ENCODE data around the gene DOK5.

DOK5 gene

DNA sequence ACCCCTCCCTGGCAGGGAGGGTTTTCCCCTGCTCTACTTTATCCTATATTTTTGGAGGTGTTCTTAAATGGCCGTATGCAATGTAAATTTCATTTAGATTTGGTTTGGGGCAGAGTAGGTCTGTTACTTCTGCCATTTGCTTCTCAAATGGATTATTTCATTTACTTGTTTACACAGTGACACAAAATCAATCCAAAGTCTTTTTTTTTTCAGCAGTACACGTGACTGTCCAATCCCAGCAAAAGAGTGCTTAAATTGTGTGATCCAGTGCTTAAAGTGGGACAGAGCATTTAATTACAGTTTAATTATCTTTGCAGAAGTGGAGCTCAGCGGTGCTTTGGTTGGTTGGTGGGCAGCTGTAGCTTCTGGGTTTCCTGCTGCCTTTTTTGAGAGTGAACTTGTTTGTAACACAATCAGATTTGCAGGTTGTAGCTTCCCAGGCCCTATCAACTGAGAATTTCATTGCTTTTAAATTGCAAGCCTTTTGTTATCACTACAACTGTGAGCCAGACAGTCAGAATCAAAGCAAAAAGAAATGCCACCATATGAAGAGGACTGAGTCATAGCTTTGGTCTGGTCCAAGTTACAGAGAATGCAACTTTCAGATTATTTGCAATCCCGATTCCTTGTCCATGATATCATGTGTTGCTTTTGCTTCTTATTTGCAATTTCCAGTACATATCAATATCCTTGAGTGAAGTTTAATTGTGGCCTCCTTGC is 216.9 kb downstream of the DOK5 start:
- no peaks in the 10 kb centered on the region for H3K27me3 ChIP-seq (ENCODE audit: insufficient read depth, low read length, poor library complexity, severe bottlenecking)
- H3F3A ChIP-seq (ENCODE audit: low read depth) = no peaks in the 10 kb centered on the region
- H3K79me2 ChIP-seq (ENCODE audit: insufficient read depth, low read length) = no peaks in the 10 kb centered on the region
- H3K36me3 ChIP-seq (ENCODE audit: insufficient read depth, low read length) = no peaks in the 10 kb centered on the region
- no peak overlapping the region for H3K4me2 ChIP-seq (ENCODE audit: low read depth, low read length, poor library complexity, severe bottlenecking)
- TF ChIP-seq EZH2phosphoT487 (IDR thresholded peaks at IDR 0.05; ENCODE audit: borderline replicate concordance) = no peak
- TF ChIP-seq, protein P1, sequence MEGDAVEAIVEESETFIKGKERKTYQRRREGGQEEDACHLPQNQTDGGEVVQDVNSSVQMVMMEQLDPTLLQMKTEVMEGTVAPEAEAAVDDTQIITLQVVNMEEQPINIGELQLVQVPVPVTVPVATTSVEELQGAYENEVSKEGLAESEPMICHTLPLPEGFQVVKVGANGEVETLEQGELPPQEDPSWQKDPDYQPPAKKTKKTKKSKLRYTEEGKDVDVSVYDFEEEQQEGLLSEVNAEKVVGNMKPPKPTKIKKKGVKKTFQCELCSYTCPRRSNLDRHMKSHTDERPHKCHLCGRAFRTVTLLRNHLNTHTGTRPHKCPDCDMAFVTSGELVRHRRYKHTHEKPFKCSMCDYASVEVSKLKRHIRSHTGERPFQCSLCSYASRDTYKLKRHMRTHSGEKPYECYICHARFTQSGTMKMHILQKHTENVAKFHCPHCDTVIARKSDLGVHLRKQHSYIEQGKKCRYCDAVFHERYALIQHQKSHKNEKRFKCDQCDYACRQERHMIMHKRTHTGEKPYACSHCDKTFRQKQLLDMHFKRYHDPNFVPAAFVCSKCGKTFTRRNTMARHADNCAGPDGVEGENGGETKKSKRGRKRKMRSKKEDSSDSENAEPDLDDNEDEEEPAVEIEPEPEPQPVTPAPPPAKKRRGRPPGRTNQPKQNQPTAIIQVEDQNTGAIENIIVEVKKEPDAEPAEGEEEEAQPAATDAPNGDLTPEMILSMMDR (conservative IDR thresholded peaks at IDR 0.05; ENCODE audit: low read length) = no peak
- H3K9me3 ChIP-seq (ENCODE audit: insufficient read depth, low read depth, low read length) = no peaks in the 10 kb centered on the region
- no peaks in the 10 kb centered on the region for H3K4me1 ChIP-seq (ENCODE audit: insufficient read depth, low read length, poor library complexity, severe bottlenecking)
- no peaks in the 10 kb centered on the region for H3K9me2 ChIP-seq (replicated peaks; ENCODE audit: low read depth, low read length)
- no peak overlapping the region for H3K9ac ChIP-seq (ENCODE audit: low read depth, low read length, poor library complexity, severe bottlenecking)
- no peak overlapping the region for H3K4me3 ChIP-seq (ENCODE audit: low read length, poor library complexity, severe bottlenecking)
- no peaks in the 10 kb centered on the region for H4K20me1 ChIP-seq (ENCODE audit: insufficient read depth, low read length, poor library complexity, severe bottlenecking)
- H2AFZ ChIP-seq (ENCODE audit: low read length) = no peak overlapping the region

DNA sequence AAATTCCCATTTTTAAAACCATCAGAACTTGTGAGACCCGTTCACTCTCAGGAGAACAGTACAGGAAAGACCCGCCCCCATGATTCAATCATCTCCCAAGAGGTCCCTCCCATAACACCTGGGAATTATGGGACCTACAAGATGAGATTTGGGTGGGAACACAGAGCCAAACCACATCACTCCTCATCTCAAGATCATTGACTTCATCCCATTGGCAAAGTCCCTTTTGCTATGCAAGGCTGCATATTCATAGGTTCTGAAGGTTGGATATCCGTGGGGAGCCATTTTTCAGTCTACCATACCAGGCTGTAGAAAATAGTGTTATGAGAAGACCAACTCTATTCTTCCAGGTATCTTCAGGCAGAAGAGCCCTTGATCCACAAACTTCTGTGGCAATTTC is 219.1 kb downstream of the DOK5 start:
- Histone ChIP-seq H3K4me2 (ENCODE audit: low read depth, low read length, poor library complexity, severe bottlenecking) (no peak overlapping the region), H3K9me3 (ENCODE audit: insufficient read depth, low read depth, low read length) (no peaks in the 10 kb centered on the region), H2AFZ (ENCODE audit: low read length) (no peak overlapping the region), H4K20me1 (ENCODE audit: insufficient read depth, low read length, poor library complexity, severe bottlenecking) (no peaks in the 10 kb centered on the region), H3K27me3 (ENCODE audit: insufficient read depth, low read length, poor library complexity, severe bottlenecking) (no peaks in the 10 kb centered on the region), H3K79me2 (ENCODE audit: insufficient read depth, low read length) (no peaks in the 10 kb centered on the region), H3K9me2 (replicated peaks; ENCODE audit: low read depth, low read length) (no peaks in the 10 kb centered on the region), H3F3A (ENCODE audit: low read depth) (no peaks in the 10 kb centered on the region), H3K9ac (ENCODE audit: low read depth, low read length, poor library complexity, severe bottlenecking) (no peak overlapping the region), H3K4me1 (ENCODE audit: insufficient read depth, low read length, poor library complexity, severe bottlenecking) (no peaks in the 10 kb centered on the region), H3K36me3 (ENCODE audit: insufficient read depth, low read length) (no peaks in the 10 kb centered on the region), H3K4me3 (ENCODE audit: low read length, poor library complexity, severe bottlenecking) (no peak overlapping the region)
- no peak for TF ChIP-seq EZH2phosphoT487 (IDR thresholded peaks at IDR 0.05; ENCODE audit: borderline replicate concordance)

DNA sequence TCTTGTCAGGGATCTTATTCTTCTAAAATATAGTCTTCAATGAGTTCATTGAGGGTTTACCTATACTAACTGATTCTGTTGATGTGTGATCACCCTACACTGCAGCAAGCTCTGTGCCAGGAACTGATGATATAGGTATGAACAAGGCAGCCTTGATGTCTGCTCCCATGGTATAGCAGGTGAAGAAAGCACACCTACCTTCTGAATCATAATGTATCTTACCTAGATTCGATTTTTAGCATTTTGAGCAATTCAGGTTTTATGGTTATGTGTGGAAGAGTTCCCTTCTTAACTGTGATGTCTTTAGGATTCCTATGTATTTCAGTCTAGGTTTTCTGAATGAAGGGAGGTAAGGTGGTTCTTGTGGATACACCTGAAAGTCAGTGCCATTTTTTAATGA is 223.0 kb downstream of the DOK5 start:
- Histone ChIP-seq H3K4me1 (ENCODE audit: insufficient read depth, low read length, poor library complexity, severe bottlenecking) (no peaks in the 10 kb centered on the region), H3K27me3 (ENCODE audit: insufficient read depth, low read length, poor library complexity, severe bottlenecking) (no peaks in the 10 kb centered on the region), H3K4me3 (ENCODE audit: low read length, poor library complexity, severe bottlenecking) (no peak overlapping the region), H3K79me2 (ENCODE audit: insufficient read depth, low read length) (no peaks in the 10 kb centered on the region), H3K36me3 (ENCODE audit: insufficient read depth, low read length) (no peaks in the 10 kb centered on the region), H3K9me3 (ENCODE audit: insufficient read depth, low read depth, low read length) (no peaks in the 10 kb centered on the region), H3K9ac (ENCODE audit: low read depth, low read length, poor library complexity, severe bottlenecking) (no peak overlapping the region), H3K9me2 (replicated peaks; ENCODE audit: low read depth, low read length) (no peaks in the 10 kb centered on the region), H4K20me1 (ENCODE audit: insufficient read depth, low read length, poor library complexity, severe bottlenecking) (no peaks in the 10 kb centered on the region), H3F3A (ENCODE audit: low read depth) (no peaks in the 10 kb centered on the region), H2AFZ (ENCODE audit: low read length) (no peak overlapping the region), H3K4me2 (ENCODE audit: low read depth, low read length, poor library complexity, severe bottlenecking) (no peak overlapping the region)
- TF ChIP-seq, protein P1 (conservative IDR thresholded peaks at IDR 0.05; ENCODE audit: low read length) = no peak
- no peak for TF ChIP-seq EZH2phosphoT487 (IDR thresholded peaks at IDR 0.05; ENCODE audit: borderline replicate concordance)

All from Loucy (cell line).